Neuronal stem cell (in vitro differentiated cells): Measurements from ENCODE around the gene TGIF1.

Experiments
- DNase-seq: peaks from one replicate; pipeline ENCODE4 v3.0.0-alpha.2; 2013; ENCODE audit warnings: low spot score
- H2AFZ ChIP-seq: one replicate; pipeline ENCODE4 v1.6.1; 2013; ENCODE audit warnings: mild to moderate bottlenecking, low read length, inconsistent platforms
- H2AK5ac ChIP-seq: 2 replicates; pipeline ENCODE4 v1.6.1; 2013; ENCODE audit warnings: low read depth, mild to moderate bottlenecking, inconsistent platforms, low read length, moderate library complexity, mixed read lengths
- H2BK120ac ChIP-seq: 2 replicates; pipeline ENCODE4 v1.6.1; 2013; ENCODE audit warnings: low read depth, mild to moderate bottlenecking, inconsistent platforms, low read length, moderate library complexity, mixed read lengths
- H2BK12ac ChIP-seq: one replicate; pipeline ENCODE4 v1.6.1; 2013; ENCODE audit warnings: low read length, inconsistent platforms
- H2BK15ac ChIP-seq: 2 replicates; pipeline ENCODE4 v1.6.1; 2013; ENCODE audit warnings: mild to moderate bottlenecking, low read length, inconsistent platforms, mixed read lengths
- H2BK5ac ChIP-seq: one replicate; pipeline ENCODE4 v1.6.1; 2013; ENCODE audit warnings: inconsistent platforms, mild to moderate bottlenecking, low read length, moderate library complexity
- H3K14ac ChIP-seq: one replicate; pipeline ENCODE4 v1.6.1; 2013; ENCODE audit warnings: low read length, inconsistent platforms
- H3K18ac ChIP-seq: 2 replicates; pipeline ENCODE4 v1.6.1; 2013; ENCODE audit warnings: low read length, inconsistent platforms
- H3K23ac ChIP-seq: 2 replicates; pipeline ENCODE4 v1.6.1; 2013; ENCODE audit warnings: low read depth, mild to moderate bottlenecking, mixed read lengths, low read length, inconsistent platforms; ENCODE audit not compliant: poor library complexity
- H3K27ac ChIP-seq: replicated peaks from 3 replicates; pipeline ENCODE4 v1.5.1; 2013; ENCODE audit warnings: low read length, inconsistent platforms
- H3K27me3 ChIP-seq, 3 experiments: 2 replicates each; pipeline ENCODE4 v1.6.1; 2013; ENCODE audit warnings: low read length in 3 of 3, mild to moderate bottlenecking in 2 of 3, inconsistent platforms in 1 of 3, low read depth in 1 of 3, mixed read lengths in 1 of 3, moderate library complexity in 1 of 3; ENCODE audit not compliant: control insufficient read depth in 3 of 3, insufficient read depth in 3 of 3
- H3K36me3 ChIP-seq, 2 donors: replicated peaks in 1 of 2; 2 replicates each; pipeline ENCODE4 v1.6.1; 2013; ENCODE audit warnings: low read length in 2 of 2; ENCODE audit not compliant: control insufficient read depth in 2 of 2, insufficient read depth in 2 of 2
- H3K4ac ChIP-seq: 2 replicates; pipeline ENCODE4 v1.6.1; 2013; ENCODE audit warnings: inconsistent platforms, mild to moderate bottlenecking, low read length, moderate library complexity
- H3K4me1 ChIP-seq, 2 donors: 1 replicate in 1 of 2; 2 replicates in 1 of 2; pipeline ENCODE4 v1.6.1; 2013; ENCODE audit warnings: low read length in 2 of 2, low read depth in 1 of 2; ENCODE audit not compliant: control insufficient read depth in 2 of 2, insufficient read depth in 1 of 2
- H3K4me2 ChIP-seq: one replicate; pipeline ENCODE4 v1.6.1; 2013; ENCODE audit warnings: mild to moderate bottlenecking, low read length, inconsistent platforms; ENCODE audit not compliant: insufficient read depth, poor library complexity, severe bottlenecking
- H3K4me3 ChIP-seq, 2 donors: 2 replicates each; pipeline ENCODE4 v1.5.1; 2013; ENCODE audit warnings: low read length in 2 of 2, mild to moderate bottlenecking in 2 of 2, inconsistent platforms in 1 of 2, moderate library complexity in 1 of 2
- H3K79me1 ChIP-seq: one replicate; pipeline ENCODE4 v1.6.1; 2013; ENCODE audit warnings: low read depth, mild to moderate bottlenecking, inconsistent platforms, low read length, moderate library complexity
- H3K9ac ChIP-seq: one replicate; pipeline ENCODE4 v1.6.1; 2013; ENCODE audit warnings: mild to moderate bottlenecking, low read depth, low read length, inconsistent platforms; ENCODE audit not compliant: poor library complexity
- H3K9me3 ChIP-seq, 2 donors: replicated peaks in 1 of 2; 2 replicates each; pipeline versions ENCODE3 to v1.6.1; 2013; ENCODE audit warnings: low read length in 2 of 2, mild to moderate bottlenecking in 2 of 2, inconsistent platforms in 1 of 2, low read depth in 1 of 2, mixed read lengths in 1 of 2, moderate library complexity in 1 of 2; ENCODE audit not compliant: control insufficient read depth in 2 of 2, insufficient read depth in 1 of 2
- H4K8ac ChIP-seq: one replicate; pipeline ENCODE4 v1.6.1; 2013; ENCODE audit warnings: low read depth, mild to moderate bottlenecking, inconsistent platforms, low read length, moderate library complexity
- H4K91ac ChIP-seq: one replicate; pipeline ENCODE4 v1.6.1; 2013; ENCODE audit warnings: low read length, low read depth, mild to moderate bottlenecking, inconsistent platforms; ENCODE audit not compliant: poor library complexity
- WGBS, 2 donors: extraction: QIAGEN DNeasy Blood & Tissue Kit; methylation state at CpG; one replicate each; pipeline ENCODE4 v1.1.7; 2013; ENCODE audit warnings: missing lambda C conversion rate in 2 of 2, mixed read lengths in 1 of 2; ENCODE audit not compliant: insufficient read length in 2 of 2, insufficient replicate concordance in 1 of 2; ENCODE audit errors: extremely low coverage in 2 of 2; 5-methylcytosine and 5-hydroxymethylcytosine counted together

TGIF1 gene

GRCh38 chr18:3486512-3486911 is 36.5 kb downstream of the TGIF1 start:
- H3K23ac ChIP-seq, result no peak overlapping the region
- H2BK15ac ChIP-seq, result no peak overlapping the region
- no peak overlapping the region for H2AFZ ChIP-seq
- H3K27me3 ChIP-seq, result no peaks in the 10 kb centered on the region
- WGBS, 2 donors, result no CpG with 5 or more reads among the region's 7 CpGs
- H3K14ac ChIP-seq, result no peak overlapping the region
- H4K91ac ChIP-seq, result no peak overlapping the region
- H4K8ac ChIP-seq, result no peak overlapping the region
- H3K79me1 ChIP-seq, result no peaks in the 10 kb centered on the region
- H3K4me1 ChIP-seq, result peaks cover 0 to 5% of the 10 kb centered on the region in 2 donors
- H3K4ac ChIP-seq, result no peak overlapping the region
- H2BK5ac ChIP-seq, result no peak overlapping the region
- H3K27ac ChIP-seq, result no peak overlapping the region
- no peak overlapping the region for H3K18ac ChIP-seq
- no peak overlapping the region for H3K4me2 ChIP-seq
- DNase-seq, result no peak
- no peak overlapping the region for H2AK5ac ChIP-seq
- H3K4me3 ChIP-seq, result no peak overlapping the region
- no peak overlapping the region for H3K9ac ChIP-seq
- H2BK12ac ChIP-seq, result no peak overlapping the region
- no peaks in the 10 kb centered on the region for H3K36me3 ChIP-seq
- no peaks in the 10 kb centered on the region for H3K9me3 ChIP-seq
- H2BK120ac ChIP-seq, result no peak overlapping the region

DNA sequence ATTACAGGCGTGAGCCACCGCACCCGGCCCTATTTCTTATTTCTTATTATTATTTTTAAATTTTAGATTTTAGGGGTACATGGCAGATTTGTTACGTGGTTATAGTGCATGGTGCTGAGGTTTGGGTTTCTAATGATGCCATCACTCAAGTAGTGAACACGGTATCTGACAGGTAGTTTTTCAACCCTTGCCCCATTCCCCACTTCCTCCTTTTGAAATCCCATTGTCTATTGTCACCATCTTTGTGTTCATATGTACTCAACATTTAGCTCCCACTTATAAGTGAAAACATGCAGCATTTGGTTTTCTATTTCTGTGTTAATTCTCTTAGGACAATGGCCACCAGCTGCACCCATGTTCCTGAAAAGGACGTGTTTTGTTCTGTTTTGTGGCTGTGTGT is 39.5 kb downstream of the TGIF1 start:
- Histone ChIP-seq H3K18ac (no peak overlapping the region), H3K4me1 (peaks cover 0 to 9% of the 10 kb centered on the region in 2 donors), H3K36me3 (no peaks in the 10 kb centered on the region), H2BK120ac (no peak overlapping the region), H3K4ac (no peak overlapping the region), H4K91ac (no peak overlapping the region), H2AFZ (no peak overlapping the region), H3K79me1 (no peaks in the 10 kb centered on the region), H2BK12ac (no peak overlapping the region), H2BK5ac (no peak overlapping the region), H3K4me3 (no peak overlapping the region), H3K9ac (no peak overlapping the region), H4K8ac (no peak overlapping the region), H3K9me3 (no peaks in the 10 kb centered on the region), H2BK15ac (no peak overlapping the region), H2AK5ac (no peak overlapping the region), H3K27ac (no peak overlapping the region), H3K23ac (no peak overlapping the region), H3K27me3 (no peaks in the 10 kb centered on the region), H3K4me2 (no peak overlapping the region), H3K14ac (no peak overlapping the region)
- DNase-seq, result no peak
- WGBS, 2 donors, result no CpG with 5 or more reads among the region's 6 CpGs

- WGBS, 2 donors, result no CpG with 5 or more reads among the region's 1 CpG
- H3K27ac ChIP-seq, result no peak overlapping the region
- no peak for DNase-seq
- no peak overlapping the region for H3K18ac ChIP-seq
- no peak overlapping the region for H3K4me3 ChIP-seq
- no peak overlapping the region for H2AK5ac ChIP-seq
- no peak overlapping the region for H3K14ac ChIP-seq
- no peak overlapping the region for H4K8ac ChIP-seq
- peaks cover 0 to 5% of the 10 kb centered on the region in 2 donors for H3K4me1 ChIP-seq
- no peak overlapping the region for H3K4ac ChIP-seq
- no peak overlapping the region for H2BK5ac ChIP-seq
- no peaks in the 10 kb centered on the region for H3K36me3 ChIP-seq
- no peak overlapping the region for H3K23ac ChIP-seq
- no peak overlapping the region for H2BK120ac ChIP-seq
- H3K9ac ChIP-seq, result no peak overlapping the region
- no peak overlapping the region for H2AFZ ChIP-seq
- no peaks in the 10 kb centered on the region for H3K9me3 ChIP-seq
- H2BK15ac ChIP-seq, result no peak overlapping the region
- H3K79me1 ChIP-seq, result no peaks in the 10 kb centered on the region
- H3K27me3 ChIP-seq, result no peaks in the 10 kb centered on the region
- no peak overlapping the region for H3K4me2 ChIP-seq
- no peak overlapping the region for H4K91ac ChIP-seq
- H2BK12ac ChIP-seq, result no peak overlapping the region
These were observed 42.1 kb downstream of the TGIF1 start for GRCh38 chr18:3491981-3492555.

DNA sequence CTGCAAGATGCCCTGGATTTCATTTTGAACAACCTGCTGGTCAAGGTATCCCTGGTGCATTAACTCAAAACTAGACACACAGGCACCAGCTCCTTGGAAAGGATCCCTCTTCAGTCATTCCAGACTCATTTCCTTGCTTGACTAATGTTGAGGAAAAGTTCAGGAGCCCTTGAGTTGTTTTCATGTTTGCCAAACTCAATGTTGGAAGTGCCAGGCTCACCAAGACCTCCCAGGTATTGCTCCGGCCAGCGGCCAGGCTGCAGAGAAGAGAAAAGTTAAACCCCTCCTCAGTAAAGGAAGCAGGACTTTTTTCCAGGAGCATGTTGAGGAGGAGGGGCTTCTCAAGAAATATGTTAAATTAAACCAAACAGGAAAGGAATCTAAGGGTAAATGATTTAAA is 42.7 kb downstream of the TGIF1 start:
- no peaks in the 10 kb centered on the region for H3K36me3 ChIP-seq
- DNase-seq, result no peak
- H3K4ac ChIP-seq, result no peak overlapping the region
- H2BK12ac ChIP-seq, result no peak overlapping the region
- H3K4me3 ChIP-seq, result no peak overlapping the region
- H3K23ac ChIP-seq, result no peak overlapping the region
- no peaks in the 10 kb centered on the region for H3K79me1 ChIP-seq
- no peak overlapping the region for H2AFZ ChIP-seq
- H4K8ac ChIP-seq, result no peak overlapping the region
- peaks cover 0 to 5% of the 10 kb centered on the region in 2 donors for H3K4me1 ChIP-seq
- no peak overlapping the region for H3K14ac ChIP-seq
- H3K4me2 ChIP-seq, result no peak overlapping the region
- no peaks in the 10 kb centered on the region for H3K9me3 ChIP-seq
- H3K9ac ChIP-seq, result no peak overlapping the region
- WGBS, 2 donors, result no CpG with 5 or more reads among the region's 2 CpGs
- H4K91ac ChIP-seq, result no peak overlapping the region
- H2AK5ac ChIP-seq, result no peak overlapping the region
- no peak overlapping the region for H3K27ac ChIP-seq
- H2BK15ac ChIP-seq, result no peak overlapping the region
- no peak overlapping the region for H2BK5ac ChIP-seq
- H3K18ac ChIP-seq, result no peak overlapping the region
- H2BK120ac ChIP-seq, result no peak overlapping the region
- no peaks in the 10 kb centered on the region for H3K27me3 ChIP-seq
